H1 (cell line): Measurements from ENCODE around the gene GNG5. TPM values are rescaled to one million over a fixed set of nuclear protein-coding genes. Genes with fewer than 3 reads are reported as not detected.

Experiments
- ASH2L ChIP-seq: fragments of 200-600, 300-600 bp; sonication (generic); IDR thresholded peaks from one replicate; pipeline ENCODE4 v1.7.1; 2017; ENCODE audit warnings: low read length
- ATF2 ChIP-seq: IDR thresholded peaks from 2 replicates; pipeline ENCODE4 v1.6.1; 2012; ENCODE audit warnings: low read length, inconsistent platforms
- CHD1 ChIP-seq: IDR thresholded peaks from 2 replicates; pipeline ENCODE4 v1.6.1; 2012; ENCODE audit warnings: low read depth, low read length, improper control_type of control experiment
- CREB1 ChIP-seq: IDR thresholded peaks from 2 replicates; pipeline ENCODE4 v1.6.1; 2012; ENCODE audit warnings: inconsistent platforms
- EZH2 ChIP-seq: fragments of 200-600 bp; sonication (generic); IDR thresholded peaks from 2 replicates; pipeline ENCODE4 v1.7.1; 2012; ENCODE audit warnings: low read depth, mild to moderate bottlenecking, moderate library complexity, low read length, inconsistent platforms; ENCODE audit not compliant: severe bottlenecking
- HDAC2 ChIP-seq, 2 experiments: fragments of 300-600 bp in 1 of 2; sonication (generic) in 1 of 2; IDR thresholded peaks; 2 replicates each; pipeline ENCODE4 v1.6.1; 2011 to 2012; ENCODE audit warnings: low read depth in 2 of 2, low read length in 2 of 2, mild to moderate bottlenecking in 2 of 2, moderate library complexity in 2 of 2, borderline replicate concordance in 1 of 2, inconsistent platforms in 1 of 2
- KDM4A ChIP-seq: IDR thresholded peaks from one replicate; pipeline ENCODE4 v1.7.1; 2012; ENCODE audit warnings: low read depth, mild to moderate bottlenecking, moderate library complexity, low read length, inconsistent platforms; ENCODE audit not compliant: severe bottlenecking
- KDM5A ChIP-seq: fragments of 200-600 bp; IDR thresholded peaks from 2 replicates; pipeline ENCODE4 v1.7.1; 2012; ENCODE audit warnings: mild to moderate bottlenecking, low read length, inconsistent platforms, mixed read lengths
- RBBP5 ChIP-seq: IDR thresholded peaks from 2 replicates; pipeline ENCODE4 v1.7.1; 2012; ENCODE audit warnings: low read depth, mild to moderate bottlenecking, inconsistent platforms, low read length, moderate library complexity, borderline replicate concordance
- RXRA ChIP-seq: IDR thresholded peaks from 2 replicates; pipeline ENCODE4 v1.6.1; 2011; ENCODE audit warnings: low read depth, mild to moderate bottlenecking, low read length, moderate library complexity; ENCODE audit not compliant: insufficient read depth
- SIN3A ChIP-seq, 2 experiments: IDR thresholded peaks in 1 of 2; conservative IDR thresholded peaks in 1 of 2; 2 replicates each; pipeline ENCODE4 v1.6.1; 2011 to 2012; ENCODE audit warnings: low read length in 2 of 2, improper control_type of control experiment in 1 of 2, low read depth in 1 of 2, mild to moderate bottlenecking in 1 of 2
- SIX5 ChIP-seq: IDR thresholded peaks from 2 replicates; pipeline ENCODE4 v1.6.1; 2011; ENCODE audit warnings: mild to moderate bottlenecking, low read depth, low read length
- SP4 ChIP-seq: IDR thresholded peaks from 2 replicates; pipeline ENCODE4 v1.6.1; 2012; ENCODE audit warnings: low read length, inconsistent platforms
- SUZ12 ChIP-seq: fragments of 200-600 bp; sonication (generic); IDR thresholded peaks from 2 replicates; pipeline ENCODE4 v1.6.1; 2012; ENCODE audit warnings: mild to moderate bottlenecking, inconsistent platforms, low read length, moderate library complexity, mixed read lengths
- TAF1 ChIP-seq: IDR thresholded peaks from 2 replicates; pipeline ENCODE4 v1.6.1; 2011; ENCODE audit warnings: mild to moderate bottlenecking, low read depth, low read length
- TBP ChIP-seq: IDR thresholded peaks from 2 replicates; pipeline ENCODE4 v1.6.1; 2011; ENCODE audit warnings: low read depth, low read length, improper control_type of control experiment
- polyA plus RNA-seq, 7 experiments: library from polyadenylated mRNA; depleted of rRNA in 3 of 7; stranded (reverse) in 5 of 7; unstranded in 2 of 7; fragments of >200 nt in 5 of 7; fragments of 200-250 nt in 2 of 7; gene quantifications; 1 replicate in 5 of 7; 2 replicates in 1 of 7; 4 replicates in 1 of 7; pipeline versions ENCODE4 v1.2.1 to v1.2.3, GENCODE V29; 2011 to 2013; ENCODE audit warnings: missing spikeins in 2 of 7, mixed read lengths in 2 of 7
- total RNA-seq: library from RNA; stranded (reverse); fragmentation: NEBNext Ultra II Directional; extraction: Animal tissue kit (Norgen Biotek cat#: 25700); gene quantifications from 2 replicates; pipeline ENCODE4 v1.2.1, GENCODE V29; 2021
- TF ChIP-seq, protein P1 (sequence below): IDR thresholded peaks from 2 replicates; pipeline ENCODE4 v1.6.1; 2011; ENCODE audit warnings: low read depth, mild to moderate bottlenecking, low read length; ENCODE audit not compliant: insufficient read depth
- TF ChIP-seq, protein P2 (sequence below): IDR thresholded peaks from 2 replicates; pipeline ENCODE4 v1.6.1; 2012; ENCODE audit warnings: inconsistent platforms
- TF ChIP-seq, protein P3 (sequence below): IDR thresholded peaks from 2 replicates; pipeline ENCODE4 v1.6.1; 2012; ENCODE audit warnings: inconsistent platforms

The GNG5 gene
- total and polyA plus RNA-seq, 2 of the 8 experiments (the other 6 are each of a cell fraction or from before 2014, with no cell fraction given) = 94.0 to 104 TPM

DNA sequence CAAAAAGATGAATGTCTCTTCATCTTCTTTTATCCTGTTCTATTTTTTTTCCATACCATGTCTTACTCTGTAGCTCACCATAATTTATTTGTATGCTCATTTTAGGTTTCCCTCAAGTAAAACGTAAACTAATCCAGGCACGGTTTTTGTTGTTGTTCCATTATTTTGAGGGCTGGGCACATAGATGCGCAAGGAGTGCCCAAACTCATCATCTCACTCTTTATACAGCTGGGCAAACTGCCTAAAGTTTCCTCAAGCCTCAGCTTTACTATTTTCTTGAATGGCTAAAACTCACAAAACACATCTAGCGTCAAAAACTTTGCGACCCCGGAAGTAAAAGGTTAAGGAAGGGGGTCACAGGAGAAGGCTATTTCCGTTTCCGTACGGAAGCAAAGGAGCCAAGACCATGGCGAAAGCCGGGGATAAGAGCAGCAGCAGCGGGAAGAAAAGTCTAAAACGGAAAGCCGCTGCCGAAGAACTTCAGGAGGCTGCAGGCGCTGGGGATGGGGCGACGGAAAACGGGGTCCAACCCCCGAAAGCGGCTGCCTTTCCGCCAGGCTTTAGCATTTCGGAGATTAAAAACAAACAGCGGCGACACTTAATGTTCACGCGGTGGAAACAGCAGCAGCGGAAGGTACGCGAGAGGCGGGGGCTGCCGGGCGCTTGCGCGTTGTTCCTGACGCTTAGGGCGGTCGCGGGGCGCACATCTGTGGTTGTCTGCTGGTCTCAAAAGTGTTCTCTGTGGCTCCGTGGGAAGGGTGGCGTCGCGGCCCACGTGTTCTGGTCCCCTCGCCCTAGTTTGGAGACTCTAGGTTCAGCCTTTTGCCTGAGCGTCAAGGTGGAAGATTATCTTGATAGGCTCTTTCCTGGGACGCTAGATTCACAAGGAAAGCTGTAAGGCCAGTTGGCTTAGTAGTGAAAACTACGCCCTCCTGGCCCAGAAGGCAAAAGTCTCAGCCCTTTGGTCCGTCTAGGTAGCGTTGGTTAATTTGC, 27.2 kb downstream of the GNG5 start, which contains the start of gene RPF1 (continued):
- peak; percentile 64 for TF ChIP-seq CREB1
- TF ChIP-seq, protein P1, sequence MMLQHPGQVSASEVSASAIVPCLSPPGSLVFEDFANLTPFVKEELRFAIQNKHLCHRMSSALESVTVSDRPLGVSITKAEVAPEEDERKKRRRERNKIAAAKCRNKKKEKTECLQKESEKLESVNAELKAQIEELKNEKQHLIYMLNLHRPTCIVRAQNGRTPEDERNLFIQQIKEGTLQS = no peak
- peak; percentile 55 for TF ChIP-seq EZH2
- no peak for TF ChIP-seq RXRA
- TF ChIP-seq SUZ12 = peak; percentile 48
- TF ChIP-seq SIN3A (conservative IDR thresholded peaks at IDR 0.05 in 1 of 2, IDR thresholded peaks at IDR 0.05 in 1 of 2; ENCODE audit: low read depth in 1 of 2, low read length in 2 of 2) = 0 out of 4 replicates have a peak, but pooled peaks of 1 of the 2 experiments have one; percentile 32
- 0 out of 2 replicates have a peak, but pooled peaks have one; percentile 18 for TF ChIP-seq SIX5
- TF ChIP-seq HDAC2 (IDR thresholded peaks at IDR 0.05; ENCODE audit: borderline replicate concordance in 1 of 2, low read depth in 2 of 2, low read length in 2 of 2) = no peak
- peak; percentile 94 for TF ChIP-seq ASH2L
- TF ChIP-seq, protein P2, sequence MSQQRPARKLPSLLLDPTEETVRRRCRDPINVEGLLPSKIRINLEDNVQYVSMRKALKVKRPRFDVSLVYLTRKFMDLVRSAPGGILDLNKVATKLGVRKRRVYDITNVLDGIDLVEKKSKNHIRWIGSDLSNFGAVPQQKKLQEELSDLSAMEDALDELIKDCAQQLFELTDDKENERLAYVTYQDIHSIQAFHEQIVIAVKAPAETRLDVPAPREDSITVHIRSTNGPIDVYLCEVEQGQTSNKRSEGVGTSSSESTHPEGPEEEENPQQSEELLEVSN = peak; percentile 47
- peak; percentile 85 for TF ChIP-seq TBP
- TF ChIP-seq ATF2 = peak; percentile 68; the same call in 1 of the 2 replicates
- peak; percentile 88 for TF ChIP-seq RBBP5
- no peak for TF ChIP-seq CHD1
- TF ChIP-seq, protein P3, sequence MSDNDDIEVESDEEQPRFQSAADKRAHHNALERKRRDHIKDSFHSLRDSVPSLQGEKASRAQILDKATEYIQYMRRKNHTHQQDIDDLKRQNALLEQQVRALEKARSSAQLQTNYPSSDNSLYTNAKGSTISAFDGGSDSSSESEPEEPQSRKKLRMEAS = peak; percentile 72
- peak; percentile 66 for TF ChIP-seq SP4
- TF ChIP-seq KDM4A = peak; percentile 99
- TF ChIP-seq KDM5A = 0 out of 2 replicates have a peak, but pooled peaks have one; percentile 45
- TF ChIP-seq TAF1 = peak; percentile 90
